SJCRH30 (cell line): ENCODE data around the gene P2RY6. TPM values are rescaled to one million over a fixed set of nuclear protein-coding genes. Genes with fewer than 3 reads are reported as not detected.

Experiments
- DNase-seq, 2 experiments: peaks; one replicate each; pipeline ENCODE4 v3.0.0-alpha.2; 2015 to 2020
- H3K27ac ChIP-seq: fragments of 250-450 bp; sonication (Bioruptor Pico); 2 replicates; pipeline ENCODE4 v1.5.1; 2020; ENCODE audit warnings: mild to moderate bottlenecking, moderate library complexity
- H3K27me3 ChIP-seq: fragments of 250-450 bp; sonication (Bioruptor Pico); 2 replicates; pipeline ENCODE4 v1.5.1; 2020; ENCODE audit warnings: mild to moderate bottlenecking, moderate library complexity
- H3K36me3 ChIP-seq: fragments of 250-450 bp; sonication (Bioruptor Pico); 2 replicates; pipeline ENCODE4 v1.5.1; 2020; ENCODE audit warnings: mild to moderate bottlenecking, moderate library complexity
- H3K4me1 ChIP-seq: fragments of 250-450 bp; sonication (Bioruptor Pico); 2 replicates; pipeline ENCODE4 v1.5.1; 2020; ENCODE audit warnings: mild to moderate bottlenecking, moderate library complexity
- H3K4me3 ChIP-seq: fragments of 250-450 bp; sonication (Bioruptor Pico); 2 replicates; pipeline ENCODE4 v1.5.1; 2020; ENCODE audit warnings: mild to moderate bottlenecking, moderate library complexity
- H3K9me3 ChIP-seq: fragments of 250-450 bp; sonication (Bioruptor Pico); replicated peaks from 2 replicates; pipeline ENCODE4 v1.5.1; 2020; ENCODE audit warnings: mild to moderate bottlenecking, moderate library complexity
- total RNA-seq: library from RNA; depleted of rRNA; stranded (reverse); fragments of >200 nt; shearing (Covaris generic); gene quantifications from 2 replicates; pipeline ENCODE4 v1.2.3, GENCODE V29; 2014

P2RY6 gene
- total RNA-seq, 1 experiment from 2014 or later, result not detected

DNA sequence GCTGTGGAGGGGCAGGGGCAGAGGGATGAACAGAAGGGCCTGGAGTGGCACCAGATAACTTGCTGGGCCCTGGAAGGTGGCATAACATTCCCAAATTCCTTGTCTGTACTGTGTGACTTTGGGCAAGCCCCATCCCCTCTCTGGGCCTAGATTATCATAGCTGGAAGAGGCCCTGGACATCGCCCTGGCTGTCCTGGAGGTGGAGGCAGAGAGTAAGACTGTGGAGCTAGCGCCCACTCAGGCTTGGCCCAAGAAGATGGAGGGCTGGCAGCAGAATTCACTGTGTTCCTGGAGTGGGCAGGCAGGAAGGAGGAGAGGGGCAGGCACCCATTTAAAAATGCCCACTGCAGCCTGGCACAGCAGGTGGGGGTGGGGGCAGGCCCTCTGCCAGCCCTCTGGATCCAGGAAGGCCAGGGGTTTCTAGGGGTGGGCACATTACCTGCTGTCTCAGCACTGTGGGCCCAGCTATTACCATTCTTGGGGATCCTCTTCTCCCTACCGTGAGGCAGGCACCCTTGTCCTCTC is 58.5 kb downstream of the P2RY6 start:
- no peaks in the 10 kb centered on the region for H3K9me3 ChIP-seq
- H3K27ac ChIP-seq, result no peak overlapping the region
- H3K4me3 ChIP-seq, result no peak overlapping the region
- peaks cover 25% of the 10 kb centered on the region for H3K4me1 ChIP-seq
- DNase-seq, result peak in 1 of 2 experiments; percentile 31
- H3K27me3 ChIP-seq, result no peaks in the 10 kb centered on the region
- peaks cover under 1% of the 10 kb centered on the region; the same call in 1 of the 2 replicates for H3K36me3 ChIP-seq

DNA sequence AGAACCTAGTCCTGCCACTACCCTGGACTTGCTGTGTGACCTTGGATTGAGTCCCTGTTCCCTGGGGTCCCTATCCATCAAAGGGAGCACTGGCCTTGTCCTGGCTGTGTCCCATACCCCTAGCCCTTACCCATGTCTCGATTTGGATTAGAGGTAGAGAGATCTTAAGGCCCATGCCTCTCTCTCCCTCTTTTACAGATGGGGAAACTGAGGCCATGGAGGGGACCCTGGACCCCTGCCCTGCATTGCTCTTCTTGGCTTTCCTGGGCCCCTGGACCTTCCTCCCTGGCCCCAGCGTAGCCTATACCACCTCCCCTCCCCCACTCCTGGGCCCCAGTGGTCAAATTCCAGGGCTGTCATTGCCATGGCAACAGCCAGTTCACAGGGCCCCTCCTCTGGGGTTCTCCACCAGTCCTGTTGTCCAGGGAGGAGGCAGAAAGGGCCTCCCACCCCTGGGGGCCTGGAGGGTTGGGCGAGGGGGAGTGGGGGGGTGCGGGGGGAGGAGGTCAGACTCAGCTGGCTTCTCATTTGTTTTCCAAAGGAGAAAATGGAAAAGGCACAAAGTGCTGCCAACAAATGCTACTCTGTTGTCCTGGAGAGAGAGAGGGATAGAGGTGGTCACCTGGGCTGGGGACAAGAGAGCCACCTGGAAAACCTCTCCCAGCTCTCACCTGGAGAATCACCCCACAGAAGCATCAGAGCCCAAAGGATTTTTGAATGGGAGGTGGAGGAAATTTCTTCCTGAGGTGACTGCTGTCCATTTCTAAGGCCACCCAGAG is 59.2 kb downstream of the P2RY6 start:
- Histone ChIP-seq H3K4me3 (no peak overlapping the region), H3K36me3 (peaks cover 6% of the 10 kb centered on the region; the same call in 1 of the 2 replicates), H3K27ac (no peak overlapping the region), H3K4me1 (peaks cover 26% of the 10 kb centered on the region), H3K9me3 (no peaks in the 10 kb centered on the region), H3K27me3 (no peaks in the 10 kb centered on the region)
- peak; percentile 44 to 47 for DNase-seq

GRCh38 chr11:73333173-73333572 is 61.0 kb downstream of the P2RY6 start:
- no peak for DNase-seq
- Histone ChIP-seq H3K4me1 (peaks cover 26% of the 10 kb centered on the region), H3K27me3 (no peaks in the 10 kb centered on the region), H3K9me3 (no peaks in the 10 kb centered on the region), H3K36me3 (peaks cover 6% of the 10 kb centered on the region; the same call in 1 of the 2 replicates), H3K4me3 (no peak overlapping the region), H3K27ac (no peak overlapping the region)

DNA sequence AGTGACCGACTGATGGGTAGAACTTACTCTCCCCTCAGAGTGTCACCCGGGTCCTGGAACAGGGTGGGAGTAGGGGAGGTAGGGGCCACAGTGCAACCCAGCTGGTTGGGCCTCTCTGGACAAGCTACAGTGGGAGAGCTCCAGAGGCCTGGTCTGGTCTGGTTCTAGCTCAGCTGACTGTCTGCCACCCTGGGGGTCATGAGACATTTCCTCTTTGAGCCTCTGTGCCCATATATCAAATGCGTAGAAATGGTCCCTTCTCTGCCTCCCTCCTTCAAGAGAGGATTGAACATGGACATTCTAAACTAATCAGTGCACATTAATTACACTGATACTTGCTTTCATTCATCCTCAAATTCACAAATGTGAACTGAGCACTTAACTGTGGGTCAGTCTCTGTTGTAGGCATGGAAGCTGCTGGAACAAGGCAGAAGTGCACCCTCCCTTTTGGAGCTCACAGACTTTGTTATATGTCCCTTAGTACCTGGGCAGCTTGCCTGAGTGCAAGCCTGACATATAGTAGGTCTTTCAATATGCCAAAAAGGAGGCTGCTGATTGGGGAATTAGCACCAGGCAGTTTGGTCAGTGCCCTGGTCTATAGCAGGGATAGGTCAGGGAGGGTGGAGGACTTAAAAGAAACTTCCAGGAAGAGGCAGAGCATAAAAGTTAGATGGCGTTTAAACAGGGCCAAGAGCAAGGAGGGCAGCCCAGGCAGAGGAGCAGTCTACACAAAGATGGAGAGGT is 61.7 kb downstream of the P2RY6 start:
- peaks cover 26% of the 10 kb centered on the region for H3K4me1 ChIP-seq
- H3K9me3 ChIP-seq, result no peaks in the 10 kb centered on the region
- no peaks in the 10 kb centered on the region for H3K27me3 ChIP-seq
- H3K4me3 ChIP-seq, result no peak overlapping the region
- DNase-seq, result no peak
- no peak overlapping the region for H3K27ac ChIP-seq
- H3K36me3 ChIP-seq, result peaks cover 6% of the 10 kb centered on the region; the same call in 1 of the 2 replicates

DNA sequence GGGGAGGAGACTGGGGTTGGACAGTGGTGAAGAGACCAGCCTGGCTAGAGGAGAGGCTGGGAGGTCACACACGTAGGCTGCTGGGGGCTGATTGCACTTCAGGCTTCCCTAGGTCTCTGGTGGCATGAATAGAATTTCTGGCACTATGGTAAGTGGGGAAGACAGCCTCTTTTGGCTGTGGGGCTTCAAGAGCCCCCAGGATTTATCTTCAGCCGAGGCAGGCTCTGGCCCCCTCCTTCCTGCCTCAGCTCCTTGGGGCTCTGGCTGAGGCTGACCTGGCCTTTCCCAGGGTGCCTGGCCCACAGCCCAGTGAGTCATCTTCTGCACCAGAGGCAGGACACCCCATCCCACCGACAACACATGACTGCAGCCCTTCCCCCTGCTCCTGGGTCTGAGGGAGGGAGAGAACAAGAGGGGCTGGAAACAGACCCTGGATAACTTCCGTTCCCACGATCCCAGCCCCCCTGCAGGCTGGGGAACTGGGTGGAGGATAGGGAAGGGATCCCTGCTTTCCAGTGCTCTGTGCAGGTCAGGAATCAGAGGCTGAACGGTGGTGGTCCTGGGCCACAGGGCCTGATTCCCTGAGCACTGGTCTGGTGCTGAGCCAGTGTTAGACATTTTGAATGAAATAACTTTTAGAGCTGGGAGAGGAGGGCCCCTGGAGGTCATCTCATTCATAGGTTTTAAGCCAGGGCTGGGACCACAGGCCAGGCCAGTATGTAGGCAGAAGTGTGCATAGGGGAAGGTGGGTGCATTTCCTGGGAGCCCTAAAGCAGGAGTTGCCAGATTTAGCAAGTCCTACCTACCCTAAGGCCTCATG is 62.5 kb downstream of the P2RY6 start:
- Histone ChIP-seq H3K36me3 (peaks cover 6% of the 10 kb centered on the region; the same call in 1 of the 2 replicates), H3K27me3 (no peaks in the 10 kb centered on the region), H3K9me3 (no peaks in the 10 kb centered on the region), H3K27ac (peak overlapping the region; percentile 30), H3K4me1 (peaks cover 26% of the 10 kb centered on the region), H3K4me3 (no peak overlapping the region)
- DNase-seq, result peak; percentile 67 to 74

DNA sequence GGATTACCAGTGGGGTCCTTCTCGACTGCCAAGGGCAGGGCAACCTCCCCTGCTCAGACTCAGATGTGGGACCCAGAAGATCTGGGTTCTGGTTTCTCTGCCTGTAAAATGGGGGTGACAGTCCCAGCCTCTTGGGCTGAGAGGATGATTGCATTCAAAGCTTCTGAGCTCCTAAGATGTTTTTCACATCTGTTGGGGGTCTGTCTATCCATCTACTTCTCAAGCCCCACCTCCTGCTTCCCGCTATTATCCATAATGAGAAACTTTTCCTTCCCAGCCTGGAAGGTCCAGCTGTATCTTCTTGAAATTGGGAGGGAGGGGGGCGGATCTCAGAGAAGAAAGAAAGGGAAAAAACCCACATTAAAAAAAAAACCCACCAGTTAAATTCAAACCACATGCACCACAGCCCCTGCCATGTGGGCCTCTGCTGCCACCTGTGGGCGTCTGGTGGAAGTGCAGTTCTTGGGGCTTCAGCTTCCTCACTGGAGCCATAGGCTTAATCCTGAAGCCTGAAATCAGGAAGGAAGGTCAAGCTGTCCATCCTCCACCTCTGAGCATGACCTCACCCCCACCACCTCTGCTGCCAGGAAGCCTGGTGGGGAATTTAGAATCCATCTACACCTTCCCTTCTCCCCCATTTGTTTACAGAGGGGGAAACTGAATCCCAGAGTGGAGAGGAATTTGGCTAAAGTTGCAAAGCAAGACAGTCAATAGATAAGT is 63.2 kb downstream of the P2RY6 start:
- peaks cover 26% of the 10 kb centered on the region for H3K4me1 ChIP-seq
- peaks cover 6% of the 10 kb centered on the region; the same call in 1 of the 2 replicates for H3K36me3 ChIP-seq
- no peak overlapping the region for H3K4me3 ChIP-seq
- peak overlapping the region; percentile 30 for H3K27ac ChIP-seq
- H3K27me3 ChIP-seq, result no peaks in the 10 kb centered on the region
- H3K9me3 ChIP-seq, result no peaks in the 10 kb centered on the region
- peak; percentile 74 to 90 for DNase-seq

DNA sequence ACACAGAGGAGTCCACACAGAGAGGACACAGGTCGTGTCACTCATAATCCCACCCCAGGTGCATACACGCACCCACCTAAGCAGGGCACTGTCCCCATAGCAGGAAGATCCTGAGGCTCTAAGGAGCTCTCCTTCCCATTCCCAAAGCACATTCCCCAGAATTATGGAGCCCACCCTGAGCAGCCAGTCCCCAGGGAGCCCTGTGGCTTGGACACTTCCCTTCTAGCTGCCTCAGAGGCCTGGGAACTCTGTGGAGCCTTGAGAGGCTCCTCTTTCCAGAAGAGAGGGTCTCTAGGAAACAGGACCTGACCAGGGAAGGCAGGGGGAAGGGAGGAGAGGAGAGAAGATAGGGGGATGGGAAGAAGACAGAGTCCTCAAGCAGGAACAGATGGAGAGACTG is 65.7 kb downstream of the P2RY6 start:
- Histone ChIP-seq H3K4me1 (peaks cover 21% of the 10 kb centered on the region), H3K27ac (no peak overlapping the region), H3K4me3 (no peak overlapping the region), H3K9me3 (no peaks in the 10 kb centered on the region), H3K27me3 (no peaks in the 10 kb centered on the region), H3K36me3 (peaks cover 6% of the 10 kb centered on the region; the same call in 1 of the 2 replicates)
- DNase-seq, result no peak

DNA sequence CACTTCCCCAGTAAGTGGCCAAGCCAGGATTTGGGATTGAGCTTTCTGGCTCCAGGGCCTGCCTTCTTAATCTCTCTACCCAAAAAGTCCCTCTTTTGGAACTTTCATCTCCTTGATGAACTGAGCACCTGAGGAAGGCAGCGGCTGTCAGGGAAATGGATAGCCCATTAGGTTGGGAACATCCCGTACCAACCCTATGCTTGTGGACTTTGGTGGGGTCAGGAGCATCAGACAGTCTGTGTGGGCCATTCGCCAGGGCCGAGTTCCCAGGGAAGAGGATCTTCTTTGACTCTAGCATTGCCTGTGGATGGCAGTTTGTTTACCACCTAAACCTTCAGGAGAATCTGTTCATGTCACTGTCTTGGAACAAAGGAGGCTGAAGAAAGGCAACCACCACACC is 66.1 kb downstream of the P2RY6 start:
- H3K4me1 ChIP-seq, result peaks cover 21% of the 10 kb centered on the region
- no peak for DNase-seq
- H3K27me3 ChIP-seq, result no peaks in the 10 kb centered on the region

DNA sequence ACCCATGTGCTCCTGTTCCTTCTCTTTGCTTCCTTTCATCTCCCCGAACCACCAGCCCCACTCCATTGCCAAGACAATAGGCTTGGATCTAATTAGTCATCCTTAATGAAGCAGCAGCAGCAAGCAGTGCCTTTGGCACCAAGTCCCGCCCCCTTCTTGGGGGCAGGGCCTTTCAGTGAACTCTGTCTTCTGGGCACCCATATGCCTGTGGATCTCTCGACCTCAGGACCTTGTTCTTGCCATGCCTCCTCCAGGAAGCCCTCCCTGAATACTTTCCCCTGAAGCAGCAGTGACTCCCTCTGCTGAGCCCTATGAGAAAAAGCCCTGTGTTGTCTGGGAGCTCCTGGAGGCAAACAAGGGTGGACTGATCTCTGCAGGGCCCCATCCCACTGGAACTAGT is 68.0 kb downstream of the P2RY6 start:
- Histone ChIP-seq H3K9me3 (no peaks in the 10 kb centered on the region), H3K4me1 (peaks cover 19% of the 10 kb centered on the region), H3K27ac (no peak overlapping the region), H3K27me3 (no peaks in the 10 kb centered on the region), H3K4me3 (no peak overlapping the region), H3K36me3 (peaks cover 6% of the 10 kb centered on the region; the same call in 1 of the 2 replicates)
- no peak for DNase-seq

More for the DNA sequence above, 66.1 kb downstream of the P2RY6 start:
- Histone ChIP-seq H3K9me3 (no peaks in the 10 kb centered on the region), H3K27ac (no peak overlapping the region), H3K4me3 (no peak overlapping the region), H3K36me3 (peaks cover 6% of the 10 kb centered on the region; the same call in 1 of the 2 replicates)

GRCh38 chr11:73342633-73343032 is 70.5 kb downstream of the P2RY6 start:
- no peak for DNase-seq
- Histone ChIP-seq H3K9me3 (no peaks in the 10 kb centered on the region), H3K4me3 (no peak overlapping the region), H3K27ac (no peak overlapping the region), H3K4me1 (peaks cover 12% of the 10 kb centered on the region; the same call in 1 of the 2 replicates), H3K27me3 (no peaks in the 10 kb centered on the region), H3K36me3 (no peaks in the 10 kb centered on the region)

GRCh38 chr11:73343076-73343873 is 71.1 kb downstream of the P2RY6 start:
- H3K4me3 ChIP-seq, result no peak overlapping the region
- H3K4me1 ChIP-seq, result peaks cover 12% of the 10 kb centered on the region; the same call in 1 of the 2 replicates
- no peaks in the 10 kb centered on the region for H3K27me3 ChIP-seq
- DNase-seq, result peak in 1 of 2 experiments; percentile 25
- no peaks in the 10 kb centered on the region for H3K9me3 ChIP-seq
- no peaks in the 10 kb centered on the region for H3K36me3 ChIP-seq
- peak overlapping the region; percentile 50 for H3K27ac ChIP-seq

DNA sequence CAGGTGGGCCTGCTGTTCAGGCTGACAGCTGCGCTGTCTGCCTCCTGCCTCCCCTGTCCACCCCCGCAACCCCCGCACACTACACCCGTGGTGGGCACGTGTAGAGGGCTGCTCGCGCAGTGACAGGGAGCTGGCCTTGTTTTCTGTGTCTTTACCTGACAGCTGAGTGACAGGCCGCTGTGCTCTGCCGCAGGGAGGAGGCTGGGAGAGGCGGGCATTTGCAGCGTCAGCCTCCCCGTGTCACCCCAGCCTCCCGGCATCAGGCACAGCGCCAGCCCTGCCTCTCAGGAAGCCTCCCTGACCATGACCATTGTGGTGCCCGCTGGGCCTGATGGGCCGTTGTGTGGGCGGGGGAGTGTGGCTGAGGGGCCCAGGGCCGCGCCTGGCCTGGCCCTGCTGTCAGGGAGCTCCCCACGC is 72.1 kb downstream of the P2RY6 start:
- no peaks in the 10 kb centered on the region for H3K9me3 ChIP-seq
- H3K4me1 ChIP-seq, result peaks cover 12% of the 10 kb centered on the region; the same call in 1 of the 2 replicates
- H3K27me3 ChIP-seq, result no peaks in the 10 kb centered on the region
- H3K4me3 ChIP-seq, result peak overlapping the region; percentile 23
- peak; percentile 69 to 71 for DNase-seq
- no peaks in the 10 kb centered on the region for H3K36me3 ChIP-seq
- peak overlapping the region; percentile 50 for H3K27ac ChIP-seq
